ENCODE results near the gene SYNDIG1.

DNA sequence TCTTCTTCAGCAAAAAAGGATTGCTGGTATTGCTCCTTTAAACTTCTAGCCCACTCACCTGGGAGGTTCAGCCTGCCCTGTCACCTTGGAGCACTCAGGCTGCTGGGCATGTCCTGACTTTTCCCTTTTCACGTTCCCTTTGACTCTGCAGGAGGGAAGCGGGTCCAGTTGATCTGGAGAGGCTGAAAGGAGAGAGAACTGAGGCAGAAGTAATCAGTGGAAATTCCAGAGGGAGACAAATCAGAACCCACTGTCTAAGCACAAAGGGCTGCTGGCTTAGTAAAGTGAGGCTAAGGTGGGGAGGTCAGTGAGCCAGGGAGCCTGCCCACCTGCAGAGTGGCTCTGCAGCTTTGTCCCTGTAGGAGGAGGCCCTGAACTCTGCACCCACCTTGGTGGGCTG, 9.7 kb upstream of the SYNDIG1 start:
- TF ChIP-seq POLR2A (IDR thresholded peaks at IDR 0.05; ENCODE audit: low read depth, low read length) (no peak), MAFK (IDR thresholded peaks at IDR 0.05; ENCODE audit: low read depth, low read length) (no peak), MXI1 (IDR thresholded peaks at IDR 0.05; ENCODE audit: borderline replicate concordance, low read depth, low read length) (no peak), CEBPB (IDR thresholded peaks at IDR 0.05; ENCODE audit: low read depth, low read length) (no peak), RAD21 (IDR thresholded peaks at IDR 0.05; ENCODE audit: low read length) (no peak), MAZ (IDR thresholded peaks at IDR 0.05; ENCODE audit: borderline replicate concordance, low read depth, low read length) (no peak), BHLHE40 (IDR thresholded peaks at IDR 0.05; ENCODE audit: low read depth, low read length) (no peak), RCOR1 (IDR thresholded peaks at IDR 0.05; ENCODE audit: insufficient replicate concordance, low read length) (no peak), CHD1 (IDR thresholded peaks at IDR 0.05; ENCODE audit: low read depth, low read length) (no peak)
- TF ChIP-seq, protein P1, sequence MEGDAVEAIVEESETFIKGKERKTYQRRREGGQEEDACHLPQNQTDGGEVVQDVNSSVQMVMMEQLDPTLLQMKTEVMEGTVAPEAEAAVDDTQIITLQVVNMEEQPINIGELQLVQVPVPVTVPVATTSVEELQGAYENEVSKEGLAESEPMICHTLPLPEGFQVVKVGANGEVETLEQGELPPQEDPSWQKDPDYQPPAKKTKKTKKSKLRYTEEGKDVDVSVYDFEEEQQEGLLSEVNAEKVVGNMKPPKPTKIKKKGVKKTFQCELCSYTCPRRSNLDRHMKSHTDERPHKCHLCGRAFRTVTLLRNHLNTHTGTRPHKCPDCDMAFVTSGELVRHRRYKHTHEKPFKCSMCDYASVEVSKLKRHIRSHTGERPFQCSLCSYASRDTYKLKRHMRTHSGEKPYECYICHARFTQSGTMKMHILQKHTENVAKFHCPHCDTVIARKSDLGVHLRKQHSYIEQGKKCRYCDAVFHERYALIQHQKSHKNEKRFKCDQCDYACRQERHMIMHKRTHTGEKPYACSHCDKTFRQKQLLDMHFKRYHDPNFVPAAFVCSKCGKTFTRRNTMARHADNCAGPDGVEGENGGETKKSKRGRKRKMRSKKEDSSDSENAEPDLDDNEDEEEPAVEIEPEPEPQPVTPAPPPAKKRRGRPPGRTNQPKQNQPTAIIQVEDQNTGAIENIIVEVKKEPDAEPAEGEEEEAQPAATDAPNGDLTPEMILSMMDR (conservative IDR thresholded peaks at IDR 0.05; ENCODE audit: low read depth, low read length): no peak
- TF ChIP-seq, protein P2, sequence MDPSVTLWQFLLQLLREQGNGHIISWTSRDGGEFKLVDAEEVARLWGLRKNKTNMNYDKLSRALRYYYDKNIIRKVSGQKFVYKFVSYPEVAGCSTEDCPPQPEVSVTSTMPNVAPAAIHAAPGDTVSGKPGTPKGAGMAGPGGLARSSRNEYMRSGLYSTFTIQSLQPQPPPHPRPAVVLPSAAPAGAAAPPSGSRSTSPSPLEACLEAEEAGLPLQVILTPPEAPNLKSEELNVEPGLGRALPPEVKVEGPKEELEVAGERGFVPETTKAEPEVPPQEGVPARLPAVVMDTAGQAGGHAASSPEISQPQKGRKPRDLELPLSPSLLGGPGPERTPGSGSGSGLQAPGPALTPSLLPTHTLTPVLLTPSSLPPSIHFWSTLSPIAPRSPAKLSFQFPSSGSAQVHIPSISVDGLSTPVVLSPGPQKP (IDR thresholded peaks at IDR 0.05; ENCODE audit: borderline replicate concordance, low read depth, low read length): no peak

All from IMR-90 (cell line).